ENCODE data around the gene PARD3B. TPM values are rescaled to one million over a fixed set of nuclear protein-coding genes. Genes with fewer than 3 reads are reported as not detected.

The PARD3B gene
- total RNA-seq, 2 donors from 2014 or later = 15.0 to 17.8 TPM

GRCh38 chr2:204615456-204615855 is 70.2 kb downstream of the PARD3B start:
- TF ChIP-seq POLR2A (IDR thresholded peaks at IDR 0.05) (no peak), CTCF (IDR thresholded peaks at IDR 0.05) (no peak)
- H3K4me3 ChIP-seq = no peak overlapping the region
- intact Hi-C loops (cut with DNase I) = no loop called here
- H3K36me3 ChIP-seq (replicated peaks in 1 of 2; ENCODE audit: insufficient read depth in 1 of 2, low read depth in 2 of 2) = no peaks in the 10 kb centered on the region
- H3K27me3 ChIP-seq = no peaks in the 10 kb centered on the region
- H3K4me1 ChIP-seq = peaks cover 34% of the 10 kb centered on the region
- DNase-seq (no peak), ATAC-seq (no peak)
- H3K9me3 ChIP-seq = no peaks in the 10 kb centered on the region
- 13 to 34% methylated on average over 4 of the region's 4 CpGs for WGBS, 2 donors
- H3K27ac ChIP-seq = no peak overlapping the region

GRCh38 chr2:204625135-204625534 is 79.9 kb downstream of the PARD3B start:
- TF ChIP-seq CTCF (IDR thresholded peaks at IDR 0.05) = peak in 1 of 7 experiments; percentile 22
- TF ChIP-seq POLR2A (IDR thresholded peaks at IDR 0.05) = no peak

GRCh38 chr2:204628926-204629712 is 83.8 kb downstream of the PARD3B start:
- Histone ChIP-seq H3K4me1 (no peaks in the 10 kb centered on the region), H3K27ac (no peak overlapping the region), H3K9me3 (no peaks in the 10 kb centered on the region), H3K36me3 (replicated peaks in 1 of 2; ENCODE audit: insufficient read depth in 1 of 2, low read depth in 2 of 2) (no peaks in the 10 kb centered on the region), H3K4me3 (no peak overlapping the region), H3K27me3 (no peaks in the 10 kb centered on the region)
- no peak for TF ChIP-seq POLR2A (IDR thresholded peaks at IDR 0.05)
- TF ChIP-seq CTCF (IDR thresholded peaks at IDR 0.05) = no peak
- intact Hi-C loops (cut with DNase I) = no loop called here
- ATAC-seq (no peak), DNase-seq (no peak)
- 88% methylated on average over 7 of the region's 7 CpGs for WGBS, 2 donors

More at GRCh38 chr2:204625135-204625534, 79.9 kb downstream of the PARD3B start:
- no peaks in the 10 kb centered on the region for H3K9me3 ChIP-seq
- H3K36me3 ChIP-seq (replicated peaks in 1 of 2; ENCODE audit: insufficient read depth in 1 of 2, low read depth in 2 of 2) = no peaks in the 10 kb centered on the region
- DNase-seq (no peak), ATAC-seq (no peak)
- H3K27ac ChIP-seq = no peak overlapping the region
- H3K4me1 ChIP-seq = no peaks in the 10 kb centered on the region
- 68 to 71% methylated on average over 2 of the region's 2 CpGs for WGBS, 2 donors
- no peaks in the 10 kb centered on the region for H3K27me3 ChIP-seq
- intact Hi-C loops (cut with DNase I) = no loop called here
- H3K4me3 ChIP-seq = no peak overlapping the region

DNA sequence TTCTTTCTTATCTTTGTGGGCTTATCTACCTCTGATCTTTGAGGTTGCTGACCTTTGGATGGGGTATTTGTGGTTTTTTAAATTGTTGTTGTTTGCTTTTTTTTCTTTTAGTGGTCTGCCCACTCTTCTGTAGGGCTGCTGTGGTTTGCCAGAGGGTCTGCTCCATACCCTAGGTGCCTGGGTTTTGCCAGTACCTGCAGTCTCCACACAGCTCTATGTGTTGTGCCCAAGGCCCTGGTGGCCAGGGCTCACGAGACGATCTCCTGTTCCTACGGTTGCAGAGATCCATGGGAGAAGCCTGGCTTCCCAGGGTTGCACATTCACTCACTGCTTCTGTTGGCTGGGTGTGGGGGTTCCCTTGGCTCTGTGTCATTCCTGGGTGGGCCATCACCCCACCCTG is 87.1 kb downstream of the PARD3B start:
- Histone ChIP-seq H3K9me3 (no peaks in the 10 kb centered on the region), H3K4me3 (no peak overlapping the region), H3K27ac (no peak overlapping the region), H3K4me1 (no peaks in the 10 kb centered on the region), H3K36me3 (replicated peaks in 1 of 2; ENCODE audit: insufficient read depth in 1 of 2, low read depth in 2 of 2) (no peaks in the 10 kb centered on the region), H3K27me3 (no peaks in the 10 kb centered on the region)
- no peak for DNase-seq
- intact Hi-C loops (cut with DNase I) = no loop called here
- 95 to 98% methylated on average over 3 of the region's 3 CpGs for WGBS, 2 donors
- no peak for TF ChIP-seq POLR2A (IDR thresholded peaks at IDR 0.05)
- no peak for TF ChIP-seq CTCF (IDR thresholded peaks at IDR 0.05)
- ATAC-seq = no peak

GRCh38 chr2:204634564-204634963 is 89.3 kb downstream of the PARD3B start:
- Histone ChIP-seq H3K36me3 (replicated peaks in 1 of 2; ENCODE audit: insufficient read depth in 1 of 2, low read depth in 2 of 2) (no peaks in the 10 kb centered on the region), H3K27me3 (no peaks in the 10 kb centered on the region), H3K4me3 (no peak overlapping the region), H3K4me1 (peaks cover 6% of the 10 kb centered on the region), H3K9me3 (no peaks in the 10 kb centered on the region), H3K27ac (no peak overlapping the region)
- ATAC-seq (no peak), DNase-seq (no peak)
- TF ChIP-seq POLR2A (IDR thresholded peaks at IDR 0.05) = no peak
- TF ChIP-seq CTCF (IDR thresholded peaks at IDR 0.05) = no peak
- 96 to 98% methylated on average over 3 of the region's 3 CpGs for WGBS, 2 donors
- intact Hi-C loops (cut with DNase I) = no loop called here
